Parathyroid adenoma (tissue), 2 donors: Measurements from ENCODE around the gene GRIK3.

ENCODE experiments used
- H2AFZ ChIP-seq: fragments of 300-600 bp; sonication (generic); one replicate; pipeline ENCODE4 v1.7.0; 2017; ENCODE audit warnings: antibody characterized with exemption, mild to moderate bottlenecking
- H3K27ac ChIP-seq: fragments of 300-600 bp; sonication (generic); one replicate; pipeline ENCODE4 v1.7.0; 2017
- H3K27me3 ChIP-seq: fragments of 300-600 bp; sonication (generic); one replicate; pipeline ENCODE4 v1.7.0; 2017; ENCODE audit warnings: low read length; ENCODE audit not compliant: control insufficient read depth, insufficient read depth
- H3K36me3 ChIP-seq: fragments of 300-600 bp; sonication (generic); one replicate; pipeline ENCODE4 v1.7.0; 2017; ENCODE audit warnings: low read length; ENCODE audit not compliant: control insufficient read depth, insufficient read depth
- H3K4me1 ChIP-seq: fragments of 300-600 bp; sonication (generic); one replicate; pipeline ENCODE4 v1.7.0; 2017; ENCODE audit warnings: control low read depth
- H3K4me2 ChIP-seq: fragments of 300-600 bp; sonication (generic); one replicate; pipeline ENCODE4 v1.7.0; 2017; ENCODE audit warnings: low read length
- H3K4me3 ChIP-seq: fragments of 300-600 bp; sonication (generic); one replicate; pipeline ENCODE4 v1.7.0; 2017; ENCODE audit warnings: low read depth, low read length
- H3K79me2 ChIP-seq: fragments of 300-600 bp; sonication (generic); one replicate; pipeline ENCODE4 v1.7.0; 2017; ENCODE audit warnings: control low read depth
- H3K9ac ChIP-seq: fragments of 300-600 bp; sonication (generic); one replicate; pipeline ENCODE4 v1.7.0; 2017; ENCODE audit warnings: mild to moderate bottlenecking
- H3K9me3 ChIP-seq: fragments of 300-600 bp; sonication (generic); one replicate; pipeline ENCODE4 v1.7.0; 2017; ENCODE audit warnings: low read length; ENCODE audit not compliant: control insufficient read depth
- CTCF ChIP-seq: fragments of 300-600 bp; sonication (generic); IDR thresholded peaks from one replicate; pipeline ENCODE4 v1.7.0; 2017; ENCODE audit warnings: antibody characterized with exemption, mild to moderate bottlenecking
- donor health status: primary hyperparathyroidism.

The GRIK3 gene

DNA sequence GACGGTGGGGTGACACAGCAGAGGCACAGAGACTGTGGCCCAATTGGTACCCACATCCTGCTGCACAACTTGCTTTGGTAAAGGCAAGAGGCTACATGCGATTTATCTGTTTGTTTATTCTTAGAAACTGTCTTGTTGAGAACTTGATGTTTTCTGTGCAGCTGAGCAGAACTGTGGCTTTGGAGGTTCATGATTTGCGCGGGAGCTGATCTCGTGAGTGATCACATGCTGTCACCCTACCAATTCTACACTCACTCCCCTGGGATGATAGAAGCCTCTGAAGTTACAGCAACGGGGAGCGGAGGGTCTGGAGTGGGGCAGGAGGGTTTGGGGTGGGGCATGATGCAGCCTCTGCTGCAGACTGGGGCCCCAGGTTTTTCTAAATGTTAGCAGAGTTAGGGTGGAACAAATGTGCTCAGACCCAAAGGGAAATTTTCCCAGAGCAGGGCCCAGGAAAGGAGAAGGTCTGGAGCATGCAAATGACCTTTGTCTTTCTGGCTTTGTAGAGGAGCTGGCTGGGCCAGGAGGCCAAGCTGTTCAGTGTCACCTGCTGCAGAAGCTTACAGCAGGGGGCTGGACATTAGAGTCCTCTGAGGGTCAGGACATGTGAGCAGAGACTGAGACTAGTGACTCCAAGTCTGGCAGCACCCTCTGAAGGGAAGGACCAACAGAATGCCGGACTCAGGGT is 83.6 kb downstream of the GRIK3 start:
- Histone ChIP-seq H3K36me3 (no peaks in the 10 kb centered on the region), H2AFZ (no peak overlapping the region), H3K4me2 (no peak overlapping the region), H3K9ac (no peak overlapping the region), H3K9me3 (no peaks in the 10 kb centered on the region), H3K4me1 (no peaks in the 10 kb centered on the region), H3K27me3 (no peaks in the 10 kb centered on the region), H3K27ac (no peak overlapping the region), H3K4me3 (no peak overlapping the region), H3K79me2 (no peaks in the 10 kb centered on the region)
- TF ChIP-seq CTCF = no peak

- no peak for TF ChIP-seq CTCF
- H3K79me2 ChIP-seq = no peaks in the 10 kb centered on the region
- H3K9ac ChIP-seq = no peak overlapping the region
- no peak overlapping the region for H3K4me2 ChIP-seq
- no peaks in the 10 kb centered on the region for H3K9me3 ChIP-seq
- no peaks in the 10 kb centered on the region for H3K4me1 ChIP-seq
- no peak overlapping the region for H3K4me3 ChIP-seq
- no peaks in the 10 kb centered on the region for H3K27me3 ChIP-seq
- no peak overlapping the region for H3K27ac ChIP-seq
- no peak overlapping the region for H2AFZ ChIP-seq
- H3K36me3 ChIP-seq = no peaks in the 10 kb centered on the region
Observed at GRCh38 chr1:36948606-36949005, 85.7 kb downstream of the GRIK3 start.

- H2AFZ ChIP-seq = no peak overlapping the region
- no peak for TF ChIP-seq CTCF
- H3K4me2 ChIP-seq = no peak overlapping the region
Observed at GRCh38 chr1:36948147-36948546, 86.2 kb downstream of the GRIK3 start.

GRCh38 chr1:36947384-36947783 is 86.9 kb downstream of the GRIK3 start:
- H2AFZ ChIP-seq = no peak overlapping the region
- no peaks in the 10 kb centered on the region for H3K36me3 ChIP-seq
- no peaks in the 10 kb centered on the region for H3K79me2 ChIP-seq
- no peaks in the 10 kb centered on the region for H3K27me3 ChIP-seq
- no peak for TF ChIP-seq CTCF
- no peak overlapping the region for H3K4me2 ChIP-seq
- H3K9ac ChIP-seq = no peak overlapping the region
- H3K27ac ChIP-seq = no peak overlapping the region
- H3K9me3 ChIP-seq = no peaks in the 10 kb centered on the region
- no peak overlapping the region for H3K4me3 ChIP-seq
- H3K4me1 ChIP-seq = no peaks in the 10 kb centered on the region

More at GRCh38 chr1:36948147-36948546, 86.2 kb downstream of the GRIK3 start:
- H3K27me3 ChIP-seq = no peaks in the 10 kb centered on the region
- H3K9ac ChIP-seq = no peak overlapping the region
- H3K4me1 ChIP-seq = no peaks in the 10 kb centered on the region
- H3K27ac ChIP-seq = no peak overlapping the region
- no peaks in the 10 kb centered on the region for H3K9me3 ChIP-seq
- no peaks in the 10 kb centered on the region for H3K36me3 ChIP-seq
- no peak overlapping the region for H3K4me3 ChIP-seq
- H3K79me2 ChIP-seq = no peaks in the 10 kb centered on the region

GRCh38 chr1:36944883-36945282 is 89.4 kb downstream of the GRIK3 start:
- Histone ChIP-seq H2AFZ (no peak overlapping the region), H3K4me2 (no peak overlapping the region), H3K27ac (no peak overlapping the region), H3K36me3 (no peaks in the 10 kb centered on the region), H3K4me1 (no peaks in the 10 kb centered on the region), H3K27me3 (peaks cover 2% of the 10 kb centered on the region), H3K9ac (no peak overlapping the region), H3K79me2 (no peaks in the 10 kb centered on the region), H3K9me3 (no peaks in the 10 kb centered on the region), H3K4me3 (no peak overlapping the region)
- TF ChIP-seq CTCF = no peak
